Uterus (tissue), 4 donors: ENCODE measurements around the gene TCIRG1. TPM values are rescaled to one million over a fixed set of nuclear protein-coding genes. Genes with fewer than 3 reads are reported as not detected.
"Not testable (repeated sequence)": the region's sequence is repeated elsewhere in the genome, so short reads cannot be mapped to it uniquely, and the experiment has no call there.

Experiments used
- DNase-seq, 2 donors: peaks; one replicate each; pipeline ENCODE4 v3.0.0-alpha.2; 2019 to 2020
- H3K27ac ChIP-seq, 2 donors: fragments of 200-600 bp; sonication (generic); 1 replicate in 1 of 2; 2 replicates in 1 of 2; pipeline ENCODE4 v1.5.1; 2016 to 2018
- H3K27me3 ChIP-seq, 2 donors: fragments of 200-600 bp; sonication (generic); one replicate each; pipeline ENCODE4 v1.5.1; 2018 to 2019; ENCODE audit warnings: control low read depth in 1 of 2
- H3K36me3 ChIP-seq, 2 donors: fragments of 200-600 bp; sonication (generic); one replicate each; pipeline ENCODE4 v1.5.1; 2019; ENCODE audit warnings: control low read depth in 1 of 2
- H3K4me1 ChIP-seq, 2 donors: fragments of 200-600 bp; sonication (generic); one replicate each; pipeline ENCODE4 v1.5.1; 2018 to 2019; ENCODE audit warnings: control low read depth in 1 of 2
- H3K4me3 ChIP-seq, 2 donors: fragments of 200-600 bp; sonication (generic); 1 replicate in 1 of 2; 2 replicates in 1 of 2; pipeline ENCODE4 v1.5.1; 2018 to 2019; ENCODE audit warnings: mild to moderate bottlenecking in 1 of 2
- H3K9me3 ChIP-seq, 2 donors: fragments of 200-600 bp; sonication (generic); one replicate each; pipeline ENCODE4 v1.5.1; 2019; ENCODE audit warnings: control low read depth in 1 of 2
- CTCF ChIP-seq, 4 experiments: fragments of 200-600 bp in 2 of 4; fragments of 450-650 bp in 2 of 4; sonication (generic) in 2 of 4; IDR thresholded peaks; one replicate each; pipeline ENCODE4 v1.5.1; 2016 to 2019; ENCODE audit warnings: antibody characterized with exemption in 4 of 4, mild to moderate bottlenecking in 2 of 4, moderate library complexity in 1 of 4
- POLR2A ChIP-seq, 2 donors: fragments of 450-650 bp; IDR thresholded peaks; one replicate each; pipeline ENCODE4 v1.6.1; 2016; ENCODE audit warnings: antibody characterized with exemption in 2 of 2, mild to moderate bottlenecking in 1 of 2, moderate library complexity in 1 of 2
- intact Hi-C: fragments of 100-400 bp; cut with DNase I; formaldehyde crosslinking; loops from one replicate; pipeline ENCODE4 v1.15.1; 2023; ENCODE audit warnings: low total_unique reads
- total RNA-seq, 4 donors: library from RNA; depleted of rRNA in 3 of 4; stranded (reverse); fragments of >200 nt in 3 of 4; gene quantifications; one replicate each; pipeline versions ENCODE4 v1.1.0 to v1.2.4, GENCODE V29; 2014 to 2023
- donor health status: DM: yes; HTN: yes; CAD: no.

TCIRG1 gene
- total RNA-seq: 100 to 1,000 TPM in 2 of 4 donors, 10 to 100 TPM in 2; 62.1 to 162 (median 115) TPM

- intact Hi-C loops: no loop called here
- H3K4me3 ChIP-seq: peak within 1 kb of the TSS; percentile 58 to 75
- no peaks in the 10 kb centered on the region for H3K36me3 ChIP-seq
- TF ChIP-seq POLR2A (IDR thresholded peaks at IDR 0.05) (peak; percentile 97 to 99), CTCF (IDR thresholded peaks at IDR 0.05) (peak in 2 of 4 experiments; percentile 24 to 61)
- no peaks in the 10 kb centered on the region for H3K9me3 ChIP-seq
- peak within 1 kb of the TSS; percentile 87 to 91 for H3K27ac ChIP-seq
- DNase-seq: peak; percentile 87 to 89
- peaks cover 5 to 14% of the 10 kb centered on the region in 2 donors for H3K4me1 ChIP-seq
- H3K27me3 ChIP-seq: no peaks in the 10 kb centered on the region
Observed at GRCh38 chr11:68038718-68039525, at the start of gene TCIRG1. TCIRG1 (plus strand) TSS chr11:68039025; CDS start chr11:68041272, 2,247 bp downstream.

- DNase-seq, H3K4me1 ChIP-seq, H3K27me3 ChIP-seq, H3K9me3 ChIP-seq, H3K4me3 ChIP-seq, H3K36me3 ChIP-seq, intact Hi-C loops, H3K27ac ChIP-seq: not testable (repeated sequence)
Observed at GRCh38 chr11:67990546-67991346, 48.1 kb upstream of the TCIRG1 start.

GRCh38 chr11:67991347-67992121, 47.3 kb upstream of the TCIRG1 start:
- H3K36me3 ChIP-seq, DNase-seq, H3K9me3 ChIP-seq, H3K27ac ChIP-seq, H3K27me3 ChIP-seq, H3K4me1 ChIP-seq, H3K4me3 ChIP-seq, intact Hi-C loops: not testable (repeated sequence)

- H3K9me3 ChIP-seq, H3K27me3 ChIP-seq, H3K4me3 ChIP-seq, H3K27ac ChIP-seq, DNase-seq, intact Hi-C loops, H3K4me1 ChIP-seq, H3K36me3 ChIP-seq: not testable (repeated sequence)
- TF ChIP-seq CTCF (IDR thresholded peaks at IDR 0.05): peak; percentile 17 to 33 (median 30)
Observed at GRCh38 chr11:67993821-67994220, 45.0 kb upstream of the TCIRG1 start.

GRCh38 chr11:67994387-67994786, 44.4 kb upstream of the TCIRG1 start:
- H3K27ac ChIP-seq, H3K36me3 ChIP-seq, H3K4me1 ChIP-seq, H3K9me3 ChIP-seq, DNase-seq, H3K4me3 ChIP-seq, H3K27me3 ChIP-seq, intact Hi-C loops: not testable (repeated sequence)

GRCh38 chr11:67995129-67995528, 43.7 kb upstream of the TCIRG1 start:
- intact Hi-C loops, H3K9me3 ChIP-seq, H3K4me1 ChIP-seq, H3K27ac ChIP-seq, H3K27me3 ChIP-seq, H3K4me3 ChIP-seq, H3K36me3 ChIP-seq, DNase-seq: not testable (repeated sequence)

- H3K27me3 ChIP-seq, DNase-seq, H3K4me3 ChIP-seq, intact Hi-C loops, H3K27ac ChIP-seq, H3K36me3 ChIP-seq, H3K9me3 ChIP-seq, H3K4me1 ChIP-seq: not testable (repeated sequence)
Observed at GRCh38 chr11:67995579-67995978, 43.2 kb upstream of the TCIRG1 start.
